ENCODE measurements around the gene CCDC85B.

- TF ChIP-seq POLR2AphosphoS5 (IDR thresholded peaks at IDR 0.05; ENCODE audit: low read depth, low read length) (no peak), POLR2A (IDR thresholded peaks at IDR 0.05; ENCODE audit: low read depth, low read length) (no peak), TAF1 (IDR thresholded peaks at IDR 0.05; ENCODE audit: low read depth, low read length) (peak; percentile 37; the same call in 1 of the 2 replicates), PAX5 (IDR thresholded peaks at IDR 0.05; ENCODE audit: insufficient read depth, low read length, severe bottlenecking) (peak; percentile 65)
These were observed 28.7 kb downstream of the CCDC85B start, which contains the start of gene DRAP1 for GRCh38 chr11:65919141-65919572.
